Mesenchymal stem cell (in vitro differentiated cells and primary cell): ENCODE measurements around the gene ARRB2.
"Not testable (repeated sequence)": the region's sequence is repeated elsewhere in the genome, so short reads cannot be mapped to it uniquely, and the experiment has no call there.

Experiments used
- DNase-seq: peaks from one replicate; pipeline ENCODE4 v3.0.0-alpha.2; 2013
- H2AFZ ChIP-seq: one replicate; pipeline ENCODE4 v1.6.1; 2013; ENCODE audit warnings: low read depth, mild to moderate bottlenecking, control low read depth, inconsistent platforms, low read length, moderate library complexity
- H2AK5ac ChIP-seq: 2 replicates; pipeline ENCODE4 v1.6.1; 2013; ENCODE audit warnings: low read length, moderate library complexity, mild to moderate bottlenecking, inconsistent platforms; ENCODE audit not compliant: severe bottlenecking
- H2BK120ac ChIP-seq: one replicate; pipeline ENCODE4 v1.6.1; 2013; ENCODE audit warnings: low read depth, mild to moderate bottlenecking, inconsistent platforms, low read length, moderate library complexity
- H2BK12ac ChIP-seq, 2 experiments: one replicate each; pipeline ENCODE4 v1.6.1; 2013; ENCODE audit warnings: inconsistent platforms in 2 of 2, low read length in 2 of 2, mild to moderate bottlenecking in 2 of 2, moderate library complexity in 2 of 2, control low read depth in 1 of 2
- H2BK15ac ChIP-seq: one replicate; pipeline ENCODE4 v1.6.1; 2013; ENCODE audit warnings: mild to moderate bottlenecking, low read depth, inconsistent platforms; ENCODE audit not compliant: poor library complexity, severe bottlenecking
- H2BK5ac ChIP-seq: 2 replicates; pipeline ENCODE4 v1.6.1; 2013; ENCODE audit warnings: low read depth, mild to moderate bottlenecking, low read length, control low read depth, inconsistent platforms; ENCODE audit not compliant: poor library complexity, severe bottlenecking
- H3K14ac ChIP-seq, 2 experiments: one replicate each; pipeline ENCODE4 v1.6.1; 2013; ENCODE audit warnings: inconsistent platforms in 2 of 2, low read length in 2 of 2, control low read depth in 1 of 2, mild to moderate bottlenecking in 1 of 2, moderate library complexity in 1 of 2
- H3K18ac ChIP-seq, 2 experiments: one replicate each; pipeline ENCODE4 v1.6.1; 2013; ENCODE audit warnings: inconsistent platforms in 2 of 2, low read length in 2 of 2, control low read depth in 1 of 2, low read depth in 1 of 2, mild to moderate bottlenecking in 1 of 2
- H3K23ac ChIP-seq, 2 experiments: one replicate each; pipeline ENCODE4 v1.6.1; 2013; ENCODE audit warnings: inconsistent platforms in 2 of 2, low read length in 2 of 2, mild to moderate bottlenecking in 2 of 2, moderate library complexity in 2 of 2, control low read depth in 1 of 2
- H3K27ac ChIP-seq: 2 replicates; pipeline ENCODE4 v1.5.1; 2013; ENCODE audit warnings: mild to moderate bottlenecking, moderate library complexity, low read length, control low read depth, inconsistent platforms; ENCODE audit not compliant: poor library complexity, severe bottlenecking
- H3K27me3 ChIP-seq, 2 experiments: 2 replicates each; pipeline versions ENCODE4 v1.6.1 to v1.7.0; 2013; ENCODE audit warnings: low read length in 2 of 2, mild to moderate bottlenecking in 2 of 2, moderate library complexity in 2 of 2, control low read depth in 1 of 2, inconsistent platforms in 1 of 2; ENCODE audit not compliant: control insufficient read depth in 1 of 2, insufficient read depth in 1 of 2
- H3K36me3 ChIP-seq, 2 experiments: 2 replicates each; pipeline versions ENCODE4 v1.6.1 to v1.7.0; 2013; ENCODE audit warnings: low read length in 2 of 2, control low read depth in 1 of 2, inconsistent platforms in 1 of 2, low read depth in 1 of 2, mild to moderate bottlenecking in 1 of 2; ENCODE audit not compliant: insufficient read depth in 2 of 2, control insufficient read depth in 1 of 2
- H3K4ac ChIP-seq, 2 experiments: one replicate each; pipeline ENCODE4 v1.6.1; 2013; ENCODE audit warnings: inconsistent platforms in 2 of 2, low read length in 2 of 2, mild to moderate bottlenecking in 2 of 2, moderate library complexity in 2 of 2, control low read depth in 1 of 2, low read depth in 1 of 2
- H3K4me1 ChIP-seq: 2 replicates; pipeline ENCODE4 v1.6.1; 2013; ENCODE audit warnings: low read depth, low read length, control low read depth; ENCODE audit not compliant: control insufficient read depth, insufficient read depth
- H3K4me2 ChIP-seq: 2 replicates; pipeline ENCODE4 v1.6.1; 2013; ENCODE audit warnings: low read length, mild to moderate bottlenecking, inconsistent platforms; ENCODE audit not compliant: poor library complexity, severe bottlenecking
- H3K4me3 ChIP-seq, 2 experiments: 2 replicates each; pipeline versions ENCODE4 v1.5.1 to v1.7.0; 2013; ENCODE audit warnings: low read length in 2 of 2, mild to moderate bottlenecking in 2 of 2, control low read depth in 1 of 2, low read depth in 1 of 2; ENCODE audit not compliant: insufficient read depth in 1 of 2
- H3K79me1 ChIP-seq: replicated peaks from 2 replicates; pipeline ENCODE4 v1.6.1; 2013; ENCODE audit warnings: mild to moderate bottlenecking, control low read depth, low read length, inconsistent platforms; ENCODE audit not compliant: poor library complexity, severe bottlenecking
- H3K9ac ChIP-seq: 2 replicates; pipeline ENCODE4 v1.7.0; 2013; ENCODE audit warnings: mild to moderate bottlenecking, low read length, moderate library complexity
- H3K9me3 ChIP-seq: 2 replicates; pipeline ENCODE4 v1.7.0; 2013; ENCODE audit warnings: mild to moderate bottlenecking, low read length; ENCODE audit not compliant: control insufficient read depth
- H4K8ac ChIP-seq: one replicate; pipeline ENCODE4 v1.6.1; 2013; ENCODE audit warnings: inconsistent platforms, mild to moderate bottlenecking, low read length, moderate library complexity
- H4K91ac ChIP-seq: one replicate; pipeline ENCODE4 v1.6.1; 2013; ENCODE audit warnings: mild to moderate bottlenecking, low read length, inconsistent platforms
- WGBS: methylation state at CpG from one replicate; pipeline ENCODE4 v1.1.7; 2013; ENCODE audit warnings: mixed read lengths; 5-methylcytosine and 5-hydroxymethylcytosine counted together

Gene ARRB2

DNA sequence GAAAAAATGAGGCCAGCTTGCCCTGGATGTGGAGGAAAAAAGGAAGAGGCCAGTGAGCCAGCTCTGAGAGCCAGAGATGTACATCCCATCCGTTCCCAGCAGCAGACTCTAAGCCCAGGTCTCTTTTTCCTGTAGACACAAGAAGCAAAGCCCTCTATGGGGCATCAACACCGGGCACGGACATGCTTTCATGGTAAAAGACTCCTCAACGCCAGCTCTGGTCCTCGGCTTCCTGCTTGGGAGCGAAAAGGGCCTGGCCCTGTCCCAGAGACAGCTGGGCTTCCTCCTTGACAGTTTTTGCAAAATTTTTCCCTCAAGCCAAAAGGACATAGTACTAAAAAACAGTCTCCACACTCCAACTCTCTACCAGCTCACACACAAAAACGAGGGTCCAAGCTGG lies 33.6 kb upstream of the ARRB2 start:
- no peak overlapping the region for H3K4ac ChIP-seq
- H3K9me3 ChIP-seq = no peaks in the 10 kb centered on the region
- H3K18ac ChIP-seq = no peak overlapping the region
- WGBS = 96% methylated on average over 7 of the region's 7 CpGs
- H3K4me2 ChIP-seq = no peak overlapping the region
- no peak overlapping the region for H2BK120ac ChIP-seq
- no peak overlapping the region for H2AFZ ChIP-seq
- no peak overlapping the region for H3K23ac ChIP-seq
- H2AK5ac ChIP-seq = no peak overlapping the region
- no peak overlapping the region for H4K91ac ChIP-seq
- H3K9ac ChIP-seq = no peak overlapping the region
- H3K27ac ChIP-seq = no peak overlapping the region
- no peak overlapping the region for H3K4me3 ChIP-seq
- no peak overlapping the region for H3K14ac ChIP-seq
- H4K8ac ChIP-seq = no peak overlapping the region
- DNase-seq = no peak
- H3K4me1 ChIP-seq = peaks cover 16% of the 10 kb centered on the region
- peaks cover 6% of the 10 kb centered on the region for H3K79me1 ChIP-seq
- H3K36me3 ChIP-seq = peaks cover 55 to 61% of the 10 kb centered on the region in 2 experiments
- no peak overlapping the region for H2BK12ac ChIP-seq
- no peak overlapping the region for H2BK15ac ChIP-seq
- no peaks in the 10 kb centered on the region for H3K27me3 ChIP-seq
- H2BK5ac ChIP-seq = no peak overlapping the region

DNA sequence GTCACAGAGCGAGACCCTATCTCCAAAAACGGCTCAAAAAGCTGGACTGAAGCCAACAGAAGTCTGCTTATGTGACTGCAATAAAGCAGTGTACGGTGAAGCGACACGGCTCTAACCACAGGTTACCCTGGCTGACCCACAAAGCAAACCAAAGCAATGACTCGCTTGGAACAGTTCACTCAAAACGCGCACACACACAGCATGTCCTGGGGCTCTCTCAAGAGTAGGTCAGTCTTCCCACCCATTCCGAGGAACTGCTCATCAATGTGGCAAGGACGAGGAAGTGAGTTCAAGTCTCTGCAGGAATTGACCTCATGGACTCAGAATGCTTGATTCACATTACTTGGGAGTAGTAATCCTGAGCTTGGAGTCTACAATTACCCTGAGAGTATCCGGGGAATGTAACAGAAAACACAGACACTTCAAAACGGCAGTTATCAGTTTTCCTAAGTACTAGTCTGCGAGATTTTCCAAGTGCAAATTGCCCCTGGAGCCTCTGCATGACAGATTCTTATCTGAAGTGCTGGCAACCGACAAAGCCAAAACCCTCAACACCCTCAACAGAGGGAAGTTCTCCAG lies 31.9 kb upstream of the ARRB2 start:
- H3K4me3 ChIP-seq = no peak overlapping the region
- peak overlapping the region; percentile 55 for H3K9ac ChIP-seq
- H2BK15ac ChIP-seq = no peak overlapping the region
- peak overlapping the region; percentile 83 for H3K27ac ChIP-seq
- H3K79me1 ChIP-seq = peaks cover 14% of the 10 kb centered on the region
- peak overlapping the region; percentile 64 for H2AK5ac ChIP-seq
- H3K4me2 ChIP-seq = no peak overlapping the region
- H2BK12ac ChIP-seq = no peak overlapping the region
- no peak overlapping the region for H2AFZ ChIP-seq
- H2BK5ac ChIP-seq = no peak overlapping the region
- no peak overlapping the region for H3K23ac ChIP-seq
- H3K4ac ChIP-seq = no peak overlapping the region
- no peak overlapping the region for H3K18ac ChIP-seq
- H3K36me3 ChIP-seq = peaks cover 48 to 63% of the 10 kb centered on the region in 2 experiments
- WGBS = 7% methylated on average over 13 of the region's 14 CpGs
- DNase-seq = peak; percentile 93
- H4K8ac ChIP-seq = no peak overlapping the region
- no peak overlapping the region for H4K91ac ChIP-seq
- no peak overlapping the region for H3K14ac ChIP-seq
- no peaks in the 10 kb centered on the region for H3K9me3 ChIP-seq
- no peak overlapping the region for H2BK120ac ChIP-seq
- peaks cover 16% of the 10 kb centered on the region for H3K4me1 ChIP-seq
- no peaks in the 10 kb centered on the region for H3K27me3 ChIP-seq

DNA sequence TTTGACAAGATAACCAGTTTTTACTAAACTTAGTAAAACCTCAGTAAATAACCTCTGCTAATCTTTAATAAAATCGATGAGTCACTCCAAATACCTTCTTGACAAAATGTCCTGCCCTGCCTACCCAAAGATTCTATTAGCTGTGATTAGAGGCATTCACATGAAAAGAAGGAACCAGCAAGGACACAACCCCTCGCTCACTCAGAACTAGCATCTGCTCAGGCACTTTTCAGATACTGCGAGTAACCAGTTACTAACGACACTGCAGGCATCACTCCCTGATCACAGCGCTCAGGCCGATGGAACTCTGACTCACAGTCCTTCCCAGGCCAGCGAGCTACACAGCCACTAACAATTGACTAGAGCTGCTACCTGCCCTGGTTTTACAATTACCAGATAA lies 30.8 kb upstream of the ARRB2 start:
- H3K4me2 ChIP-seq = no peak overlapping the region
- H2BK120ac ChIP-seq = no peak overlapping the region
- no peak overlapping the region for H4K91ac ChIP-seq
- no peak overlapping the region for H2BK12ac ChIP-seq
- no peak overlapping the region for H4K8ac ChIP-seq
- peaks cover 16% of the 10 kb centered on the region for H3K4me1 ChIP-seq
- DNase-seq = peak; percentile 72
- no peaks in the 10 kb centered on the region for H3K27me3 ChIP-seq
- peaks cover 38 to 52% of the 10 kb centered on the region in 2 experiments for H3K36me3 ChIP-seq
- peaks cover 14% of the 10 kb centered on the region for H3K79me1 ChIP-seq
- H3K9ac ChIP-seq = peak overlapping the region; percentile 55
- no peak overlapping the region for H3K23ac ChIP-seq
- H2AFZ ChIP-seq = no peak overlapping the region
- no peak overlapping the region for H2AK5ac ChIP-seq
- no peak overlapping the region for H3K14ac ChIP-seq
- H3K4ac ChIP-seq = no peak overlapping the region
- peak overlapping the region; percentile 83 for H3K27ac ChIP-seq
- no peak overlapping the region for H2BK15ac ChIP-seq
- WGBS = 35% methylated on average over 7 of the region's 7 CpGs
- H3K18ac ChIP-seq = no peak overlapping the region
- no peaks in the 10 kb centered on the region for H3K9me3 ChIP-seq
- no peak overlapping the region for H3K4me3 ChIP-seq
- no peak overlapping the region for H2BK5ac ChIP-seq

DNA sequence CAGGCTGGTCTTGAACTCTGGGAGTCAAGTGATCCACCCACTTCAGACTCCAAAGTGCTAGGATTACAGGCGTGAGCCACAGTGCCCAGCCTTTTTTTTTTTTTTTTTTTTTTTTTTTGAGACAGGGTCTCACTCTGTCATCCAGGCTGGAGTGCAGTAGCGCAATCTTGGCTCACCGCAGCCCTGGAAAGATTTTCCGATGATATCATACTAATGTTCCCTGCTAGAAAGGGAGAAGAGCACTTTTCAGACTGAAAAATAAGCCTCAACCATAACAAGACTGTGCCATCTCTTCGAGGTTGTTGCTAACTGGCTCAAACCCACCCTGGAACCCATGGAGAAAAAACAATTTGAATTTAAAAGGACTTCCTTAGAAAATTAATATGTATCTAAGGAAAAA lies 26.7 kb upstream of the ARRB2 start:
- not testable (repeated sequence) for H3K9me3 ChIP-seq

More for the DNA sequence above, 26.7 kb upstream of the ARRB2 start:
- not testable (repeated sequence) for H3K4me3 ChIP-seq, H2AK5ac ChIP-seq, H3K18ac ChIP-seq, H2BK15ac ChIP-seq, H2BK12ac ChIP-seq, H3K14ac ChIP-seq, H3K4ac ChIP-seq, H3K23ac ChIP-seq, H4K91ac ChIP-seq, H4K8ac ChIP-seq, DNase-seq, H2AFZ ChIP-seq, H3K27me3 ChIP-seq, H3K27ac ChIP-seq, H2BK5ac ChIP-seq, H3K4me2 ChIP-seq, H2BK120ac ChIP-seq, H3K4me1 ChIP-seq
- Histone ChIP-seq H3K79me1 (peaks cover 19% of the 10 kb centered on the region), H3K9ac (peak overlapping the region; percentile 77), H3K36me3 (peaks cover 22 to 41% of the 10 kb centered on the region in 2 experiments)
- WGBS = 100% methylated on average over 4 of the region's 5 CpGs
